KOPT-K1 (cell line): ENCODE data around the gene DGAT2L6.
"Not testable (repeated sequence)": the region's sequence is repeated elsewhere in the genome, so short reads cannot be mapped to it uniquely, and the experiment has no call there.

Experiments
- H3K27ac ChIP-seq: fragments of 200-600 bp; sonication (generic); 2 replicates; pipeline ENCODE4 v1.5.1; 2016; ENCODE audit warnings: antibody characterized with exemption, mild to moderate bottlenecking, low read depth, low read length; ENCODE audit not compliant: poor library complexity, severe bottlenecking
- H3K36me3 ChIP-seq: fragments of 200-600 bp; sonication (generic); 2 replicates; pipeline ENCODE4 v1.5.1; 2017; ENCODE audit warnings: antibody characterized with exemption, mild to moderate bottlenecking, low read length, moderate library complexity; ENCODE audit not compliant: insufficient read depth
- H3K9me3 ChIP-seq: fragments of 200-600 bp; sonication (generic); 2 replicates; pipeline ENCODE4 v1.5.1; 2017; ENCODE audit warnings: antibody characterized with exemption, low read length, mild to moderate bottlenecking; ENCODE audit not compliant: insufficient read depth, poor library complexity, severe bottlenecking

The DGAT2L6 gene

DNA sequence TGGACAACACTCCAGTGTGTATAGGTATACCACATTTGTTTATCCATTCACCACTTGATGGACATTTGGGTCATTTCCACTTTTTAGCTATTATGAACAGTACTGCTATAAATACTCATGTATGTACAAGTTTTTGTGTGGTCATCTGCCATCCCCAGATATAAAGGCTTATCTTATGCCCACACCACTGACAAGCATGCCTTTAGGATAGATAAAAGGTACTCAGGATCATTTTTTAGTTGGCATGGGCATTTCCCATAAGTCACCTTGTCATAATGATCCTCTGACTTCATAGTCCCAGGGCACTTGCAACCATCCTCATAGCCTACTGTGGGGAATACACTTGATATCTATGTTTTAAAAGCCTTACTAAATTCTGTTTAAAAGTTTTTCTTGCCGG, 63.5 kb downstream of the DGAT2L6 start:
- Histone ChIP-seq H3K27ac (no peak overlapping the region), H3K36me3 (no peaks in the 10 kb centered on the region), H3K9me3 (no peaks in the 10 kb centered on the region)

GRCh38 chrX:70241501-70241900, 64.2 kb downstream of the DGAT2L6 start:
- no peaks in the 10 kb centered on the region for H3K9me3 ChIP-seq
- H3K36me3 ChIP-seq, result no peaks in the 10 kb centered on the region

DNA sequence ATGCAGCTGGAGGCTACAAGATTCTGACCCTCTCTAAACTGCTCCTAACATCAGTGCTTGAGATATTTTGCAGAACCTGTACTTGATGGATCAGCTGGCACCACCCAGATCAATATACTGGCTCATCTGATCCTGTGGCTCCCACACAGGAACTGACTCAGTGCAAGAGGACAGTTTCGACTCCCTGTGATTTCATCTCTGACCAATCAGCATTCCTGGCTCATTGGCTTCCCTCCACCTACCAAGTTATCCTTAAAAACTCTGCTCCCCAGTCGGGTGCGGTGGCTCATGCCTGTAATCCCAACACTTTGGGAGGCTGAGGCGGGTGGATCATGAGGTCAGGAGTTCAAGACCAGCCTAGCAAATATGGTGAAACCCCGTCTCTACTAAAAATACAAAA, 66.3 kb downstream of the DGAT2L6 start:
- H3K27ac ChIP-seq, H3K9me3 ChIP-seq, H3K36me3 ChIP-seq: not testable (repeated sequence)

More at GRCh38 chrX:70241501-70241900, 64.2 kb downstream of the DGAT2L6 start:
- H3K27ac ChIP-seq, result no peak overlapping the region

GRCh38 chrX:70244881-70245280, 67.6 kb downstream of the DGAT2L6 start:
- Histone ChIP-seq H3K9me3 (no peaks in the 10 kb centered on the region), H3K36me3 (no peaks in the 10 kb centered on the region), H3K27ac (no peak overlapping the region)

DNA sequence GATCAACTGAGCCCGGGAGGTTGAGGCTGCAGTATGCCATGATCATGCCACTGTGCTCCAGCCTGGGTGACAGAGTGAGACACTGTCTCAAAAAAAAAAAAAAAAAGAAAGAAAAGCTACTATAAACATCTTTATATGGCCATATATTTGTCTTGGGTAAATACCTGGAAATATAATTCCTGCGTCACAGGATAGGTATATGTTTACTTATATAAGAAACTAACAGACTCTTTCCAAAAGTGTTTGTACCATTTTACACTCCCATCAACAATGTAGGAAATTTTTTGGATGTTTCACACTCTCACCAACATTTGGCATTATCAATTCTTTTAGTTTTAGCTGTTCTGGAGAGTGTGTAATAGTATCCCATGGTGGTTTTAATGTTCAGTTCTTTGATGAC, 70.0 kb downstream of the DGAT2L6 start:
- no peaks in the 10 kb centered on the region for H3K36me3 ChIP-seq
- no peaks in the 10 kb centered on the region for H3K9me3 ChIP-seq
- H3K27ac ChIP-seq, result no peak overlapping the region

GRCh38 chrX:70252491-70252890, 75.2 kb downstream of the DGAT2L6 start:
- no peak overlapping the region for H3K27ac ChIP-seq
- H3K9me3 ChIP-seq, result no peaks in the 10 kb centered on the region
- H3K36me3 ChIP-seq, result no peaks in the 10 kb centered on the region

DNA sequence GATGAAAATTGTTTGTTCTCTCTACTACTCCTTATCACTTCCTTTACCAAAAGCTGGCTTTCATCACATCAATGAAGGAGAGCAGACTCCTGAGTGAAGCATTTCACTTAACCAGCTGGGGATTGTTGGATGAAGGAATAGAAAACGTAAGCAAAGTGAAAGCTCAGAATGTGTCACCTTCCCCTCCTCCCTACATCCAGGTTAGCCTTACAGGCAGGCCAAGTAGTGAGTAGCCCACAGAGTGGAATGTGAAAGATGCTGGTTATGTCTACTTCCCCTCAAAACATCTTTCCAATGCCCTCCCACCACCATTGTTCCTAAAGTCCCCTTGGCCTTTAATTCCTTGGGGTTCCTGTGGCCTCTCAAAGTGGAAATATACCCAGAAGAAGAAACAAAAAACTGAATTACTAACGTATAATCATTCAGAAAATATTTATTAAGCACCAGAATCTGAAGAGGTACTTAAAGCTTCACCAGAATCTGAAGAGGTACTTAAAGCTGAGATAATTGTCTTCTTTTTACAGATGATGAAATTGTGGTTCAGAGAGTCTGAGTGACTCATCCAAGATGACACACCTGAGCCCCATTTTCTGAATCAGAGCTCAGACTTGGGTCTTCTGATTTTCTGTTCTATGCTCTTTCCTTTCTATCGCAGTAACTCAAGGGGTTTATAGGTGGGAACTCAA, 76.2 kb downstream of the DGAT2L6 start:
- no peaks in the 10 kb centered on the region for H3K9me3 ChIP-seq
- no peaks in the 10 kb centered on the region for H3K36me3 ChIP-seq
- H3K27ac ChIP-seq, result no peak overlapping the region

DNA sequence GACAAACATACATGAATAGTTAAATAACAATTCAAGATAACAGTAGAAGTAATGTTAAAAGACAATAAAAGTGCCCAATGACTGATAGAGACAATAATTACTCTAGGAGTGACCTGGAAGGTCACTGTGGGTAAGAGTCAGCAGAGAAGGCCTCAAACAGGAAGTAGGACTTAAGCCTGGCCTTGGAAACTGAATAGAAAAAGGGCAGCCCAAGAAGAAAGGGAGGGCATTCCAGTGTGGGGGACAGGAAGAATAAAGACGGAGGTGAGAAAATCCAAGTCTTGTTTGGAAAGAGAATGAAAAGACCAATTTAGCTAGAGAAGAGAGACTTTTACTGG, 76.7 kb downstream of the DGAT2L6 start:
- Histone ChIP-seq H3K27ac (no peak overlapping the region), H3K9me3 (no peaks in the 10 kb centered on the region), H3K36me3 (no peaks in the 10 kb centered on the region)

- no peaks in the 10 kb centered on the region for H3K9me3 ChIP-seq
- H3K27ac ChIP-seq, result no peak overlapping the region
- no peaks in the 10 kb centered on the region for H3K36me3 ChIP-seq
Measured at GRCh38 chrX:70254909-70255308, 77.6 kb downstream of the DGAT2L6 start.
